SK-N-SH treated with all-trans-retinoic acid at 6 μM for 48 hours (cell line): ENCODE results near the gene NUDCD2.

Source experiments
- ATAC-seq: fragments of 200-7000 bp; cut with Tn5 transposase; 3 replicates; pipeline ENCODE4 v1.9.1; 2020; ENCODE audit warnings: mild to moderate bottlenecking, moderate library complexity
- ARNTL ChIP-seq: fragments of 450-650 bp; formaldehyde crosslinking; IDR thresholded peaks from 2 replicates; pipeline ENCODE4 v1.5.0; 2020; ENCODE audit warnings: low read depth, mild to moderate bottlenecking, moderate library complexity, borderline replicate concordance
- BACH2 ChIP-seq: fragments of 250-450 bp; sonication (Bioruptor Pico); IDR thresholded peaks from 2 replicates; pipeline ENCODE4 v1.9.0; 2021; ENCODE audit warnings: mild to moderate bottlenecking, borderline replicate concordance
- CREB5 ChIP-seq: fragments of 250-450 bp; sonication (Bioruptor Pico); IDR thresholded peaks from 2 replicates; pipeline ENCODE4 v1.5.1; 2020; ENCODE audit warnings: low read depth, mild to moderate bottlenecking, moderate library complexity
- CSDC2 ChIP-seq: fragments of 250-450 bp; sonication (Bioruptor Pico); IDR thresholded peaks from 2 replicates; pipeline ENCODE4 v1.5.0; 2020; ENCODE audit warnings: mild to moderate bottlenecking, moderate library complexity
- CSRNP3 ChIP-seq: fragments of 250-450 bp; sonication (Bioruptor Pico); IDR thresholded peaks from 2 replicates; pipeline ENCODE4 v1.5.1; 2021; ENCODE audit warnings: mild to moderate bottlenecking, moderate library complexity
- ESRRG ChIP-seq: fragments of 250-450 bp; sonication (Bioruptor Pico); IDR thresholded peaks from 2 replicates; pipeline ENCODE4 v1.6.1; 2021; ENCODE audit warnings: mild to moderate bottlenecking
- GLIS3 ChIP-seq: fragments of 250-450 bp; sonication (Bioruptor Pico); IDR thresholded peaks from 2 replicates; pipeline ENCODE4 v1.5.0; 2020; ENCODE audit warnings: mild to moderate bottlenecking, moderate library complexity
- ISL1 ChIP-seq: fragments of 250-450 bp; sonication (Bioruptor Pico); IDR thresholded peaks from 2 replicates; pipeline ENCODE4 v2.1.2; 2022; ENCODE audit warnings: mild to moderate bottlenecking, moderate library complexity
- PATZ1 ChIP-seq: fragments of 250-450 bp; sonication (Bioruptor Pico); IDR thresholded peaks from 2 replicates; pipeline ENCODE4 v1.8.0; 2020; ENCODE audit warnings: mild to moderate bottlenecking, moderate library complexity, borderline replicate concordance
- POU6F1 ChIP-seq: fragments of 250-450 bp; sonication (Bioruptor Pico); IDR thresholded peaks from 2 replicates; pipeline ENCODE4 v1.8.0; 2021; ENCODE audit warnings: low read depth, mild to moderate bottlenecking, moderate library complexity, borderline replicate concordance
- SNAI2 ChIP-seq: fragments of 250-450 bp; sonication (Bioruptor Pico); IDR thresholded peaks from 2 replicates; pipeline ENCODE4 v1.5.0; 2020; ENCODE audit warnings: mild to moderate bottlenecking, moderate library complexity
- TCF4 ChIP-seq: fragments of 250-450 bp; sonication (Bioruptor Pico); IDR thresholded peaks from 2 replicates; pipeline ENCODE4 v1.8.0; 2021; ENCODE audit warnings: mild to moderate bottlenecking, moderate library complexity, borderline replicate concordance
- TOX ChIP-seq: fragments of 250-450 bp; sonication (Bioruptor Pico); IDR thresholded peaks from 2 replicates; pipeline ENCODE4 v1.8.0; 2021; ENCODE audit warnings: mild to moderate bottlenecking, moderate library complexity, borderline replicate concordance
- TSHZ2 ChIP-seq: fragments of 250-450 bp; sonication (Bioruptor Pico); IDR thresholded peaks from 2 replicates; pipeline ENCODE4 v1.5.0; 2020; ENCODE audit warnings: mild to moderate bottlenecking, moderate library complexity
- ZC3H10 ChIP-seq: fragments of 250-450 bp; sonication (Bioruptor Pico); IDR thresholded peaks from 2 replicates; pipeline ENCODE4 v1.5.1; 2021; ENCODE audit warnings: mild to moderate bottlenecking, moderate library complexity
- ZFP3 ChIP-seq: fragments of 250-450 bp; sonication (Bioruptor Pico); IDR thresholded peaks from 2 replicates; pipeline ENCODE4 v1.5.0; 2020; ENCODE audit warnings: mild to moderate bottlenecking, moderate library complexity
- ZFP30 ChIP-seq: fragments of 450-650 bp; formaldehyde crosslinking; IDR thresholded peaks from 2 replicates; pipeline ENCODE4 v1.5.0; 2022; ENCODE audit warnings: mild to moderate bottlenecking, moderate library complexity
- ZNF565 ChIP-seq: fragments of 450-650 bp; formaldehyde crosslinking; conservative IDR thresholded peaks from 2 replicates; pipeline ENCODE4 v1.5.0; 2020; ENCODE audit warnings: low read depth, mild to moderate bottlenecking, moderate library complexity
- ZNF70 ChIP-seq: fragments of 450-650 bp; formaldehyde crosslinking; IDR thresholded peaks from 2 replicates; pipeline ENCODE4 v1.5.0; 2020; ENCODE audit warnings: mild to moderate bottlenecking, moderate library complexity
- ZNF8 ChIP-seq: fragments of 450-650 bp; formaldehyde crosslinking; IDR thresholded peaks from 2 replicates; pipeline ENCODE4 v1.5.0; 2020; ENCODE audit warnings: mild to moderate bottlenecking, moderate library complexity

Gene NUDCD2

GRCh38 chr5:163401271-163401670 lies 58.6 kb downstream of the NUDCD2 start:
- ATAC-seq = no peak
- TF ChIP-seq GLIS3 (CRISPR knock-in tag) (no peak), CSRNP3 (no peak), ZFP3 (CRISPR knock-in tag) (no peak), TOX (CRISPR knock-in tag) (no peak), SNAI2 (CRISPR knock-in tag) (no peak), ISL1 (no peak), CSDC2 (no peak), ARNTL (no peak), ESRRG (CRISPR knock-in tag) (no peak), BACH2 (CRISPR knock-in tag) (no peak), TCF4 (CRISPR knock-in tag) (no peak), CREB5 (CRISPR knock-in tag) (no peak), ZNF70 (CRISPR knock-in tag) (no peak), ZNF8 (no peak), PATZ1 (CRISPR knock-in tag) (no peak)

- no peak for TF ChIP-seq POU6F1 (CRISPR knock-in tag)
- no peak for TF ChIP-seq CREB5 (CRISPR knock-in tag)
- no peak for TF ChIP-seq TSHZ2 (CRISPR knock-in tag)
- TF ChIP-seq ESRRG (CRISPR knock-in tag) = no peak
- TF ChIP-seq ZC3H10 (CRISPR knock-in tag) = no peak
- TF ChIP-seq ZNF70 (CRISPR knock-in tag) = no peak
- TF ChIP-seq CSDC2 = no peak
- TF ChIP-seq GLIS3 (CRISPR knock-in tag) = no peak
- no peak for TF ChIP-seq BACH2 (CRISPR knock-in tag)
- TF ChIP-seq ISL1 = no peak
- TF ChIP-seq ZNF565 (CRISPR knock-in tag) = no peak
- no peak for TF ChIP-seq PATZ1 (CRISPR knock-in tag)
- TF ChIP-seq ZFP30 (CRISPR knock-in tag) = no peak
- TF ChIP-seq ARNTL = no peak
- ATAC-seq = no peak
These were observed 60.0 kb downstream of the NUDCD2 start for GRCh38 chr5:163399923-163400322.
